A549 (cell line): ENCODE results near the gene FMOD. TPM values are rescaled to one million over a fixed set of nuclear protein-coding genes. Genes with fewer than 3 reads are reported as not detected.

Experiments
- ATAC-seq, 2 experiments: fragments of 200-7000 bp in 1 of 2; fragments of >200 bp in 1 of 2; cut with Nextera tagmentation in 1 of 2; cut with Tn5 transposase in 1 of 2; 3 replicates each; pipeline versions ENCODE4 v1.8.0 to v1.9.1; 2018 to 2020; ENCODE audit warnings: mild to moderate bottlenecking in 1 of 2, moderate library complexity in 1 of 2
- CTCF ChIA-PET: fragments of 300-600 bp; sonication (Branson Sonifier 250); formaldehyde crosslinking; extraction: SDS; loops from one replicate; lab custom pipeline; 2021; ENCODE audit warnings: antibody characterized with exemption, inconsistent platforms; lab: Yijun Ruan, JAX
- POLR2A ChIA-PET: fragments of 350-600 bp; formaldehyde crosslinking; extraction: SDS; loops from one replicate; lab custom pipeline; 2021; ENCODE audit warnings: antibody characterized with exemption, inconsistent platforms; lab: Yijun Ruan, JAX
- DNase-seq, 2 experiments: peaks; one replicate each; pipeline versions ENCODE4 v3.0.0 to v3.0.0-alpha.2; 2011 to 2016; ENCODE audit warnings: low read depth in 1 of 2, low spot score in 1 of 2
- FAIRE-seq: peaks from 2 replicates; lab custom pipeline; 2011; peaks lifted over from hg19 to GRCh38; lab: Jason Lieb, UNC
- H3K27ac ChIP-seq, 2 experiments: fragments of >200 bp; sonication (Bioruptor Twin); formaldehyde crosslinking; 3 replicates each; pipeline ENCODE4 v1.5.1; 2016 to 2017
- H3K4me1 ChIP-seq: fragments of >200 bp; sonication (Bioruptor Twin); formaldehyde crosslinking; 3 replicates; pipeline ENCODE4 v1.6.1; 2016
- H3K4me2 ChIP-seq: fragments of >200 bp; sonication (Bioruptor Twin); formaldehyde crosslinking; 3 replicates; pipeline ENCODE4 v1.6.1; 2016
- H3K4me3 ChIP-seq: fragments of >200 bp; sonication (Bioruptor Twin); formaldehyde crosslinking; 3 replicates; pipeline ENCODE4 v1.5.1; 2016
- H3K9me3 ChIP-seq: fragments of >200 bp; sonication (Bioruptor Twin); formaldehyde crosslinking; 3 replicates; pipeline ENCODE4 v1.6.1; 2016
- EHMT2 ChIP-seq: fragments of 200-600 bp; sonication (generic); IDR thresholded peaks from 2 replicates; pipeline ENCODE4 v1.6.1; 2016; ENCODE audit warnings: antibody characterized with exemption, low read depth, mild to moderate bottlenecking, moderate library complexity
- EP300 ChIP-seq, 2 experiments: fragments of >200 bp; sonication (Bioruptor Twin); formaldehyde crosslinking; IDR thresholded peaks; 2 replicates in 1 of 2; 3 replicates in 1 of 2; pipeline ENCODE4 v1.6.1; 2016 to 2017
- ESRRA ChIP-seq: fragments of 150-350 bp; IDR thresholded peaks from 2 replicates; pipeline ENCODE4 v1.6.1; 2014; ENCODE audit warnings: mild to moderate bottlenecking, low read length, borderline replicate concordance
- FOSL2 ChIP-seq, 2 experiments: fragments of 450-650 bp in 1 of 2; fragments of >200 bp in 1 of 2; sonication (Bioruptor Twin) in 1 of 2; formaldehyde crosslinking; IDR thresholded peaks; 2 replicates each; pipeline versions ENCODE4 v1.5.0 to v1.6.1; 2016 to 2020; ENCODE audit warnings: mild to moderate bottlenecking in 1 of 2, moderate library complexity in 1 of 2
- GATA3 ChIP-seq: IDR thresholded peaks from 2 replicates; pipeline ENCODE4 v1.6.1; 2012; ENCODE audit warnings: borderline replicate concordance
- HDAC2 ChIP-seq: fragments of 200-600 bp; sonication (generic); IDR thresholded peaks from 2 replicates; pipeline ENCODE4 v1.6.1; 2016
- HES2 ChIP-seq: fragments of >200 bp; sonication (Bioruptor Twin); formaldehyde crosslinking; IDR thresholded peaks from 2 replicates; pipeline ENCODE4 v1.6.1; 2016
- HMGXB4 ChIP-seq: fragments of 250-450 bp; sonication (Bioruptor Pico); IDR thresholded peaks from 2 replicates; pipeline ENCODE4 v1.5.0; 2021; ENCODE audit warnings: mild to moderate bottlenecking, moderate library complexity, borderline replicate concordance
- HOXB5 ChIP-seq: fragments of 250-450 bp; sonication (Bioruptor Pico); IDR thresholded peaks from 2 replicates; pipeline ENCODE4 v1.5.0; 2020; ENCODE audit warnings: mild to moderate bottlenecking, moderate library complexity
- JUNB ChIP-seq: fragments of >200 bp; sonication (Bioruptor Twin); formaldehyde crosslinking; IDR thresholded peaks from 2 replicates; pipeline ENCODE4 v1.6.1; 2016
- KDM5A ChIP-seq: fragments of 200-600 bp; sonication (generic); IDR thresholded peaks from 2 replicates; pipeline ENCODE4 v1.6.1; 2016; ENCODE audit warnings: antibody characterized with exemption, mild to moderate bottlenecking
- MYC ChIP-seq: IDR thresholded peaks from 2 replicates; pipeline ENCODE4 v1.6.1; 2012; ENCODE audit warnings: mild to moderate bottlenecking, inconsistent platforms, low read length, improper control_type of control experiment, borderline replicate concordance
- NR3C1 ChIP-seq: fragments of >200 bp; sonication (Bioruptor Twin); formaldehyde crosslinking; IDR thresholded peaks from 3 replicates; pipeline ENCODE4 v1.6.1; 2017
- PBX3 ChIP-seq: IDR thresholded peaks from 2 replicates; pipeline ENCODE4 v1.6.1; 2012
- PHF8 ChIP-seq: fragments of 200-600 bp; sonication (generic); IDR thresholded peaks from 2 replicates; pipeline ENCODE4 v1.6.1; 2016; ENCODE audit warnings: low read depth, mild to moderate bottlenecking, antibody characterized with exemption, moderate library complexity, borderline replicate concordance
- RAD21 ChIP-seq, 2 experiments: fragments of >200 bp in 1 of 2; sonication (Bioruptor Twin) in 1 of 2; formaldehyde crosslinking in 1 of 2; IDR thresholded peaks in 1 of 2; conservative IDR thresholded peaks in 1 of 2; 2 replicates in 1 of 2; 3 replicates in 1 of 2; pipeline ENCODE4 v1.6.1; 2012 to 2018; ENCODE audit warnings: inconsistent platforms in 1 of 2
- REST ChIP-seq: fragments of 200-600 bp; sonication (generic); IDR thresholded peaks from 2 replicates; pipeline ENCODE4 v1.6.1; 2016; ENCODE audit warnings: antibody characterized with exemption, mild to moderate bottlenecking, moderate library complexity
- RFX5 ChIP-seq: fragments of 450-650 bp; IDR thresholded peaks from 2 replicates; pipeline ENCODE4 v1.7.1; 2014; ENCODE audit warnings: antibody characterized with exemption, mild to moderate bottlenecking, moderate library complexity
- USF2 ChIP-seq: fragments of 450-650 bp; IDR thresholded peaks from 2 replicates; pipeline ENCODE4 v1.6.1; 2014; ENCODE audit warnings: antibody characterized with exemption
- ZFP36 ChIP-seq: fragments of 450-650 bp; IDR thresholded peaks from 2 replicates; pipeline ENCODE4 v1.6.1; 2014; ENCODE audit warnings: borderline replicate concordance; ENCODE audit not compliant: partially characterized antibody
- ZSCAN20 ChIP-seq: fragments of 250-450 bp; sonication (Bioruptor Pico); IDR thresholded peaks from 2 replicates; pipeline ENCODE4 v1.8.0; 2022; ENCODE audit warnings: mild to moderate bottlenecking, moderate library complexity
- WGBS: methylation state at CpG from one replicate; pipeline ENCODE4 v1.1.6; 2017; ENCODE audit errors: missing lambda C conversion rate; 5-methylcytosine and 5-hydroxymethylcytosine counted together
- polyA plus RNA-seq, 4 experiments: library from polyadenylated mRNA; depleted of rRNA in 3 of 4; stranded (reverse); fragments of >200 nt; fragmentation: RNase III in 1 of 4; extraction: RNeasy Plus Mini Kit Qiagen cat#74134 plus additional on column Dnase treatment in 1 of 4; gene quantifications; 2 replicates in 3 of 4; 3 replicates in 1 of 4; pipeline ENCODE4 v1.2.3, GENCODE V29; 2011 to 2017

The FMOD gene
- polyA plus RNA-seq, 2 of the 4 experiments (the other 2 are of a cell fraction), result 0.03 TPM; not detected in 1

- WGBS, result 70% methylated on average over 4 of the region's 4 CpGs
- no peaks in the 10 kb centered on the region for H3K4me1 ChIP-seq
- CTCF ChIA-PET, result interaction anchor here (0.8 to 4.3 kb wide), 7 partner anchors 13 to 260 kb away, joined by 3 to 19 read pairs (median 5); no protein-coding TSS in a partner anchor
These were observed 51.8 kb downstream of the FMOD start for GRCh38 chr1:203299169-203299568.

GRCh38 chr1:203296460-203297073 lies 54.4 kb downstream of the FMOD start:
- no peak overlapping the region for H3K4me3 ChIP-seq
- POLR2A ChIA-PET, result no interaction called here
- H3K4me2 ChIP-seq, result no peak overlapping the region
- WGBS, result 81% methylated on average over 6 of the region's 7 CpGs
- CTCF ChIA-PET, result interaction anchor here (1.3 to 6.7 kb wide), 5 partner anchors 24 to 43 kb away, joined by 3 to 36 read pairs (median 6); no protein-coding TSS in a partner anchor
- no peak for DNase-seq
- H3K9me3 ChIP-seq, result no peaks in the 10 kb centered on the region
- no peak for FAIRE-seq
- H3K27ac ChIP-seq, result no peak overlapping the region
- ATAC-seq, result no peak
- peaks cover 1% of the 10 kb centered on the region for H3K4me1 ChIP-seq
- no peak for TF ChIP-seq ESRRA
- TF ChIP-seq MYC, result no peak
- TF ChIP-seq FOSL2 (IDR thresholded peaks at IDR 0.05), result no peak
- no peak for TF ChIP-seq FOSL2 (CRISPR knock-in tag; IDR thresholded peaks at IDR 0.05)
- no peak for TF ChIP-seq PBX3
- no peak for TF ChIP-seq HMGXB4 (CRISPR knock-in tag)
- TF ChIP-seq GATA3, result no peak
- no peak for TF ChIP-seq ZFP36
- no peak for TF ChIP-seq ZSCAN20 (CRISPR knock-in tag)
- no peak for TF ChIP-seq JUNB
- TF ChIP-seq HES2, result no peak
- TF ChIP-seq KDM5A, result no peak
- TF ChIP-seq EP300 (IDR thresholded peaks at IDR 0.05), result no peak
- TF ChIP-seq HDAC2, result no peak

More at GRCh38 chr1:203299169-203299568, 51.8 kb downstream of the FMOD start:
- no peak overlapping the region for H3K4me3 ChIP-seq
- ATAC-seq (no peak), DNase-seq (no peak), FAIRE-seq (no peak)
- TF ChIP-seq HOXB5 (CRISPR knock-in tag) (no peak), PHF8 (no peak), RAD21 (conservative IDR thresholded peaks at IDR 0.05 in 1 of 2, IDR thresholded peaks at IDR 0.05 in 1 of 2) (no peak), EHMT2 (no peak), REST (no peak), RFX5 (no peak), ESRRA (no peak), USF2 (no peak), NR3C1 (no peak), HMGXB4 (CRISPR knock-in tag) (no peak), KDM5A (no peak)
- H3K9me3 ChIP-seq, result no peaks in the 10 kb centered on the region
- POLR2A ChIA-PET, result interaction anchor here (1.0 kb wide), 1 partner anchor 9 kb away, joined by 3 read pairs; no protein-coding TSS in a partner anchor
- no peak overlapping the region for H3K27ac ChIP-seq
- no peak overlapping the region for H3K4me2 ChIP-seq
